Muscle of back (tissue), 11 donors: ENCODE results near the gene GALNT5. TPM values are rescaled to one million over a fixed set of nuclear protein-coding genes. Genes with fewer than 3 reads are reported as not detected.

Source experiments
- DNase-seq, 3 donors: peaks; one replicate each; pipeline versions ENCODE4 v3.0.0 to v3.0.0-alpha.2; 2013
- polyA plus RNA-seq, 10 donors: library from polyadenylated mRNA; unstranded; fragments of 120-200 nt; gene quantifications; one replicate each; pipeline ENCODE4 v1.2.1, GENCODE V29; 2013; ENCODE audit not compliant: insufficient read length in 10 of 10

GALNT5 gene
- polyA plus RNA-seq, 10 donors = 2.2 to 6.9 (median 3.3) TPM

- no peak for DNase-seq
Measured at GRCh38 chr2:157362627-157363026, 105.1 kb downstream of the GALNT5 start.

- no peak for DNase-seq
Measured at GRCh38 chr2:157363612-157364101, 106.2 kb downstream of the GALNT5 start.

Other genes with a start within 250 kb of the GALNT5 start
- gene ERMN, start 68.1 kb downstream of the GALNT5 start, polyA plus RNA-seq = under 1 TPM in 6 of 10 donors, not detected in 4; 0.08 to 0.71 (median 0.29) TPM
- gene CYTIP, start 186.4 kb downstream of the GALNT5 start, polyA plus RNA-seq = 1 to 10 TPM in 3 of 10 donors, under 1 TPM in 7; 0.23 to 8.5 (median 0.58) TPM